ENCODE measurements around the gene SLC22A17. TPM values are rescaled to one million over a fixed set of nuclear protein-coding genes. Genes with fewer than 3 reads are reported as not detected.

SLC22A17 gene
- total RNA-seq, 4 donors from 2014 or later = 4.0 to 14.2 (median 8.5) TPM

GRCh38 chr14:23320584-23321571, 31.8 kb downstream of the SLC22A17 start, which contains the start of gene PABPN1:
TSS of gene PABPN1 (plus strand) at chr14:23321457. CDS start at chr14:23321470, 13 bp downstream.
- Histone ChIP-seq H3K4me3 (peak within 1 kb of the TSS; percentile 92 to 99 (median 97)), H3K36me3 (peaks cover 0 to 25% (median 8%) of the 10 kb centered on the region in 4 donors), H3K27ac (peak within 1 kb of the TSS; percentile 98 to 99 (median 98)), H3K9me3 (no peaks in the 10 kb centered on the region), H3K27me3 (no peaks in the 10 kb centered on the region), H3K4me1 (peaks cover 10 to 21% (median 18%) of the 10 kb centered on the region in 4 donors)
- TF ChIP-seq EP300 (IDR thresholded peaks at IDR 0.05; ENCODE audit: low read depth) = no peak
- peak; percentile 55 for TF ChIP-seq POLR2A (IDR thresholded peaks at IDR 0.05)
- peak; percentile 50 to 82 (median 72) for TF ChIP-seq POLR2AphosphoS5 (IDR thresholded peaks at IDR 0.05)
- TF ChIP-seq CTCF (IDR thresholded peaks at IDR 0.05) = no peak
- WGBS, 2 donors (ENCODE audit: low coverage in 1 of 2) = 7 to 40% methylated on average over 1 to 43 of the region's 63 CpGs
- in situ Hi-C loops (cut with MboI; ENCODE audit: low pct_ligation_motif_present in 1 of 4, low pct_unique_long_range_greater_than_20kb in 1 of 4, low sequenced_read_pairs in 3 of 4) (no loop called here), intact Hi-C loops (cut with DNase I; ENCODE audit: low total_unique reads) (no loop called here)
- peak; percentile 100 for DNase-seq

- H3K9me3 ChIP-seq = no peaks in the 10 kb centered on the region
- intact Hi-C loops (cut with DNase I; ENCODE audit: low total_unique reads) = no loop called here
- in situ Hi-C loops (cut with MboI; ENCODE audit: low pct_ligation_motif_present in 1 of 4, low pct_unique_long_range_greater_than_20kb in 1 of 4, low sequenced_read_pairs in 3 of 4) = no loop called here
- H3K4me3 ChIP-seq = peak overlapping the region in 3 of 4 donors; percentile 20 to 97 (median 43)
- no peaks in the 10 kb centered on the region for H3K27me3 ChIP-seq
- no peak for TF ChIP-seq EP300 (IDR thresholded peaks at IDR 0.05; ENCODE audit: low read depth)
- TF ChIP-seq POLR2A (IDR thresholded peaks at IDR 0.05) = no peak
- no peak for TF ChIP-seq CTCF (IDR thresholded peaks at IDR 0.05)
- TF ChIP-seq POLR2AphosphoS5 (IDR thresholded peaks at IDR 0.05) = no peak
- H3K36me3 ChIP-seq = peaks cover 0 to 19% (median 8%) of the 10 kb centered on the region in 4 donors
- H3K4me1 ChIP-seq = peaks cover 10 to 21% (median 18%) of the 10 kb centered on the region in 4 donors
- no peak for DNase-seq
- WGBS, 2 donors (ENCODE audit: low coverage in 1 of 2) = 87 to 92% methylated on average over 15 to 17 of the region's 17 CpGs
- H3K27ac ChIP-seq = peak overlapping the region; percentile 90 to 99 (median 96)
Measured at GRCh38 chr14:23319746-23320583, 32.7 kb downstream of the SLC22A17 start.

GRCh38 chr14:23316300-23316699, 36.4 kb downstream of the SLC22A17 start:
- no peak for TF ChIP-seq POLR2AphosphoS5 (IDR thresholded peaks at IDR 0.05)
- TF ChIP-seq POLR2A (IDR thresholded peaks at IDR 0.05) = no peak
- no peak for TF ChIP-seq CTCF (IDR thresholded peaks at IDR 0.05)
- no peak for TF ChIP-seq EP300 (IDR thresholded peaks at IDR 0.05; ENCODE audit: low read depth)
- no peaks in the 10 kb centered on the region for H3K27me3 ChIP-seq
- 78 to 90% methylated on average over 3 to 5 of the region's 5 CpGs for WGBS, 2 donors (ENCODE audit: low coverage in 1 of 2)
- H3K27ac ChIP-seq = no peak overlapping the region
- in situ Hi-C loops (cut with MboI; ENCODE audit: low pct_ligation_motif_present in 1 of 4, low pct_unique_long_range_greater_than_20kb in 1 of 4, low sequenced_read_pairs in 3 of 4) = no loop called here
- H3K4me1 ChIP-seq = peaks cover 0 to 7% (median 6%) of the 10 kb centered on the region in 4 donors
- H3K36me3 ChIP-seq = peaks cover 0 to 3% (median 0%) of the 10 kb centered on the region in 4 donors
- H3K9me3 ChIP-seq = no peaks in the 10 kb centered on the region
- no peak overlapping the region for H3K4me3 ChIP-seq
- intact Hi-C loops (cut with DNase I; ENCODE audit: low total_unique reads) = no loop called here
- DNase-seq = no peak
